ENCODE measurements around the gene SETMAR. TPM values are rescaled to one million over a fixed set of nuclear protein-coding genes. Genes with fewer than 3 reads are reported as not detected.

The SETMAR gene
- polyA plus RNA-seq, 3 donors: 3.1 to 7.2 (median 3.5) TPM

GRCh38 chr3:4355401-4356219 is 52.4 kb downstream of the SETMAR start:
- H2AFZ ChIP-seq (ENCODE audit: insufficient read depth, low read depth, low read length, poor library complexity, severe bottlenecking): no peak overlapping the region
- Mint-ChIP-seq H3K27me3 (ENCODE audit: low read depth in 3 of 3) (no peaks in the 10 kb centered on the region), H3K4me1 (peaks cover 15% of the 10 kb centered on the region), H3K4me3 (no peak overlapping the region), H3K9me3 (peaks cover 0 to 2% (median 0%) of the 10 kb centered on the region in 7 donors), H3K27ac (no peak overlapping the region), H3K36me3 (peaks cover 27 to 43% of the 10 kb centered on the region in 2 donors)
- no peaks in the 10 kb centered on the region for H4K20me1 ChIP-seq (ENCODE audit: insufficient read depth, low read length)
- no peak overlapping the region for H3K9ac ChIP-seq (ENCODE audit: insufficient read depth, low read length, poor library complexity, severe bottlenecking)
- no peak overlapping the region for H3K4me2 ChIP-seq (replicated peaks; ENCODE audit: extremely low read depth, low read length, poor library complexity, severe bottlenecking)
- TF ChIP-seq, protein P1, sequence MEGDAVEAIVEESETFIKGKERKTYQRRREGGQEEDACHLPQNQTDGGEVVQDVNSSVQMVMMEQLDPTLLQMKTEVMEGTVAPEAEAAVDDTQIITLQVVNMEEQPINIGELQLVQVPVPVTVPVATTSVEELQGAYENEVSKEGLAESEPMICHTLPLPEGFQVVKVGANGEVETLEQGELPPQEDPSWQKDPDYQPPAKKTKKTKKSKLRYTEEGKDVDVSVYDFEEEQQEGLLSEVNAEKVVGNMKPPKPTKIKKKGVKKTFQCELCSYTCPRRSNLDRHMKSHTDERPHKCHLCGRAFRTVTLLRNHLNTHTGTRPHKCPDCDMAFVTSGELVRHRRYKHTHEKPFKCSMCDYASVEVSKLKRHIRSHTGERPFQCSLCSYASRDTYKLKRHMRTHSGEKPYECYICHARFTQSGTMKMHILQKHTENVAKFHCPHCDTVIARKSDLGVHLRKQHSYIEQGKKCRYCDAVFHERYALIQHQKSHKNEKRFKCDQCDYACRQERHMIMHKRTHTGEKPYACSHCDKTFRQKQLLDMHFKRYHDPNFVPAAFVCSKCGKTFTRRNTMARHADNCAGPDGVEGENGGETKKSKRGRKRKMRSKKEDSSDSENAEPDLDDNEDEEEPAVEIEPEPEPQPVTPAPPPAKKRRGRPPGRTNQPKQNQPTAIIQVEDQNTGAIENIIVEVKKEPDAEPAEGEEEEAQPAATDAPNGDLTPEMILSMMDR (IDR thresholded peaks at IDR 0.05): no peak
- 100% methylated on average over 1 of the region's 6 CpGs for WGBS (ENCODE audit: insufficient coverage)
- no peaks in the 10 kb centered on the region for H3K27me3 ChIP-seq (ENCODE audit: control insufficient read depth in 2 of 2, insufficient read depth in 2 of 2, low read length in 2 of 2)
- peaks cover 8% of the 10 kb centered on the region in 2 donors for H3K4me1 ChIP-seq (ENCODE audit: control insufficient read depth in 1 of 2, insufficient read depth in 2 of 2, low read length in 2 of 2)
- H3K36me3 ChIP-seq (replicated peaks in 1 of 2; ENCODE audit: control insufficient read depth in 1 of 2, insufficient read depth in 2 of 2, low read length in 2 of 2): peaks cover 3 to 35% of the 10 kb centered on the region in 2 donors
- H3K4me3 ChIP-seq (replicated peaks in 1 of 3; ENCODE audit: low read depth in 2 of 3, low read length in 3 of 3): no peak overlapping the region
- no peaks in the 10 kb centered on the region for H3K79me2 ChIP-seq (ENCODE audit: insufficient read depth, low read length)
- H3K27ac ChIP-seq (ENCODE audit: low read depth in 1 of 2, low read length in 2 of 2): no peak overlapping the region
- DNase-seq: no peak
- intact Hi-C loops (cut with micrococcal nuclease): loop anchor here in 1 of 2 donors (10.0 kb wide), 1 partner anchor 69 kb away; no protein-coding TSS in a partner anchor
- no peaks in the 10 kb centered on the region for H3K9me3 ChIP-seq (replicated peaks in 1 of 2; ENCODE audit: control insufficient read depth in 1 of 2, insufficient read depth in 1 of 2, low read length in 2 of 2)

DNA sequence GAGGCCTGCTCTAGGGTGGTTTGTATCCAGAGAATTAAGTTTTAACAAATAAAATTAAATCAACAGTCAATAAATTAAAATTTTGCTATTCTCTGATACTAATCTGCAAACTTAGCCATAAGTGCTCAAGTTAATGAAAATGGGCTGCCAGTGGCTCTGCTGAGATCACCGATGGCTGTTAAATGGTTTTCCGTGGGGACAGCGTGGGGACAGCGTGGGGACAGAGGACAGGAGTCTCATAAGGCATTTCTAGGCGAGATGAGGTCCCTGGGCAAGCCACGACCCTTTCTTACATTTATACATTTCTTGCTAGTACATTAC is 53.0 kb downstream of the SETMAR start:
- no peak overlapping the region for H3K4me3 Mint-ChIP-seq
- no peak overlapping the region for H3K27ac ChIP-seq (ENCODE audit: low read depth in 1 of 2, low read length in 2 of 2)
- H3K27ac Mint-ChIP-seq: no peak overlapping the region
- no peaks in the 10 kb centered on the region for H3K27me3 ChIP-seq (ENCODE audit: control insufficient read depth in 2 of 2, insufficient read depth in 2 of 2, low read length in 2 of 2)
- TF ChIP-seq, protein P1 (IDR thresholded peaks at IDR 0.05): no peak
- no peak overlapping the region for H2AFZ ChIP-seq (ENCODE audit: insufficient read depth, low read depth, low read length, poor library complexity, severe bottlenecking)
- DNase-seq: no peak
- H3K4me1 Mint-ChIP-seq: peaks cover 10% of the 10 kb centered on the region
- H4K20me1 ChIP-seq (ENCODE audit: insufficient read depth, low read length): no peaks in the 10 kb centered on the region
- H3K79me2 ChIP-seq (ENCODE audit: insufficient read depth, low read length): no peaks in the 10 kb centered on the region
- H3K9me3 Mint-ChIP-seq: peaks cover 0 to 2% (median 0%) of the 10 kb centered on the region in 7 donors
- peaks cover 27 to 49% of the 10 kb centered on the region in 2 donors for H3K36me3 Mint-ChIP-seq
- H3K4me2 ChIP-seq (replicated peaks; ENCODE audit: extremely low read depth, low read length, poor library complexity, severe bottlenecking): no peak overlapping the region
- H3K9me3 ChIP-seq (replicated peaks in 1 of 2; ENCODE audit: control insufficient read depth in 1 of 2, insufficient read depth in 1 of 2, low read length in 2 of 2): no peaks in the 10 kb centered on the region
- H3K4me3 ChIP-seq (replicated peaks in 1 of 3; ENCODE audit: low read depth in 2 of 3, low read length in 3 of 3): no peak overlapping the region
- H3K36me3 ChIP-seq (replicated peaks in 1 of 2; ENCODE audit: control insufficient read depth in 1 of 2, insufficient read depth in 2 of 2, low read length in 2 of 2): peaks cover 8 to 41% of the 10 kb centered on the region in 2 donors
- peaks cover 8% of the 10 kb centered on the region in 2 donors for H3K4me1 ChIP-seq (ENCODE audit: control insufficient read depth in 1 of 2, insufficient read depth in 2 of 2, low read length in 2 of 2)
- H3K9ac ChIP-seq (ENCODE audit: insufficient read depth, low read length, poor library complexity, severe bottlenecking): no peak overlapping the region
- no peaks in the 10 kb centered on the region for H3K27me3 Mint-ChIP-seq (ENCODE audit: low read depth in 3 of 3)
- intact Hi-C loops (cut with micrococcal nuclease): loop anchor here in 1 of 2 donors (10.0 kb wide), 1 partner anchor 69 kb away; no protein-coding TSS in a partner anchor
- 97% methylated on average over 4 of the region's 6 CpGs for WGBS (ENCODE audit: insufficient coverage)
